Measurements from ENCODE around the gene GALNT18.

DNA sequence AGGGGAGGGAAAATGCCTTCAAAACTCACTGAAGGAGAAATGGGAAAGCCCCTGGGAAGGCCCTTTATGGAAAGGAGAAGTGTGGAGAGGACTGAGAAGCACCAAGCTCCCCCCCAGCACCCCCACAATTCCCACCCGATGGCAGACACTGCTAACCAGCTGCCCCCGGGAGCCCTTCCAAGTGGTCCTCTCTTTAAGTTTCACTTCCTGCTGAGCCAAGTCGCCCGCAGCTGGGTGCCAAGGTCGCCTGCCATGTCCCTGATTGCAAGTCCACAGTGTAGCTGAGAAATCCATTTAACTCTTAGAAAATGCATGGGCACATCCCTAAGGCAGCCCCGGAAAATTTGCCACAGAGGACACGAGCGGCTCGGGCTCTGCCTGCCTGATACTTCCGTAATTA is 68.2 kb downstream of the GALNT18 start:
- TF ChIP-seq, protein P1, sequence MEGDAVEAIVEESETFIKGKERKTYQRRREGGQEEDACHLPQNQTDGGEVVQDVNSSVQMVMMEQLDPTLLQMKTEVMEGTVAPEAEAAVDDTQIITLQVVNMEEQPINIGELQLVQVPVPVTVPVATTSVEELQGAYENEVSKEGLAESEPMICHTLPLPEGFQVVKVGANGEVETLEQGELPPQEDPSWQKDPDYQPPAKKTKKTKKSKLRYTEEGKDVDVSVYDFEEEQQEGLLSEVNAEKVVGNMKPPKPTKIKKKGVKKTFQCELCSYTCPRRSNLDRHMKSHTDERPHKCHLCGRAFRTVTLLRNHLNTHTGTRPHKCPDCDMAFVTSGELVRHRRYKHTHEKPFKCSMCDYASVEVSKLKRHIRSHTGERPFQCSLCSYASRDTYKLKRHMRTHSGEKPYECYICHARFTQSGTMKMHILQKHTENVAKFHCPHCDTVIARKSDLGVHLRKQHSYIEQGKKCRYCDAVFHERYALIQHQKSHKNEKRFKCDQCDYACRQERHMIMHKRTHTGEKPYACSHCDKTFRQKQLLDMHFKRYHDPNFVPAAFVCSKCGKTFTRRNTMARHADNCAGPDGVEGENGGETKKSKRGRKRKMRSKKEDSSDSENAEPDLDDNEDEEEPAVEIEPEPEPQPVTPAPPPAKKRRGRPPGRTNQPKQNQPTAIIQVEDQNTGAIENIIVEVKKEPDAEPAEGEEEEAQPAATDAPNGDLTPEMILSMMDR (IDR thresholded peaks at IDR 0.05; ENCODE audit: insufficient read depth, low read length), result no peak
- TF ChIP-seq POLR2AphosphoS5 (IDR thresholded peaks at IDR 0.05; ENCODE audit: low read depth), result no peak
- TF ChIP-seq REST (IDR thresholded peaks at IDR 0.05; ENCODE audit: insufficient replicate concordance, low read depth), result no peak
